WTC11 (cell line): Measurements from ENCODE around the gene CACNA1C. TPM values are rescaled to one million over a fixed set of nuclear protein-coding genes. Genes with fewer than 3 reads are reported as not detected.
"Not testable (repeated sequence)": the region's sequence is repeated elsewhere in the genome, so short reads cannot be mapped to it uniquely, and the experiment has no call there.

Experiments used
- ATAC-seq: fragments of 200-7000 bp; cut with Tn5 transposase; 2 replicates; pipeline ENCODE4 v1.10.0; 2021; ENCODE audit warnings: mild to moderate bottlenecking, moderate library complexity
- CTCF ChIA-PET: fragments of 300-600 bp; sonication (Branson Sonifier 250); formaldehyde crosslinking; loops from one replicate; lab custom pipeline; 2021; ENCODE audit warnings: antibody characterized with exemption; lab: Charles Lee
- POLR2A ChIA-PET: fragments of 350-600 bp; sonication (Branson Sonifier 250); formaldehyde crosslinking; loops from one replicate; lab custom pipeline; 2021; ENCODE audit warnings: antibody characterized with exemption; lab: Charles Lee
- DNase-seq: peaks from one replicate; pipeline ENCODE4 v3.0.0; 2021; ENCODE audit warnings: low spot score
- H3K27ac Mint-ChIP-seq: 2 replicates; pipeline ENCODE4 v1.8.0; 2021; ENCODE audit warnings: mixed read lengths
- H3K27me3 Mint-ChIP-seq: 2 replicates; pipeline ENCODE4 v1.8.0; 2021; ENCODE audit warnings: low read depth, mild to moderate bottlenecking, moderate library complexity, mixed read lengths
- H3K36me3 Mint-ChIP-seq: 2 replicates; pipeline ENCODE4 v1.8.0; 2021; ENCODE audit warnings: mixed read lengths
- H3K4me1 Mint-ChIP-seq: 2 replicates; pipeline ENCODE4 v1.8.0; 2022; ENCODE audit warnings: mixed read lengths
- H3K4me3 Mint-ChIP-seq: 2 replicates; pipeline ENCODE4 v1.8.0; 2021; ENCODE audit warnings: mild to moderate bottlenecking, moderate library complexity, mixed read lengths
- H3K9me3 Mint-ChIP-seq: 2 replicates; pipeline ENCODE4 v1.8.0; 2021; ENCODE audit warnings: mixed read lengths
- CBFB ChIP-seq: sonication (generic); formaldehyde crosslinking; IDR thresholded peaks from 2 replicates; pipeline ENCODE4 v1.8.1; 2022; ENCODE audit warnings: mild to moderate bottlenecking, low read depth, missing genetic modification reagents
- CREB1 ChIP-seq: sonication (generic); formaldehyde crosslinking; IDR thresholded peaks from 2 replicates; pipeline ENCODE4 v1.8.0; 2023; ENCODE audit warnings: mild to moderate bottlenecking, missing genetic modification reagents
- ELF4 ChIP-seq: sonication (generic); formaldehyde crosslinking; IDR thresholded peaks from 2 replicates; pipeline ENCODE4 v1.8.1; 2022; ENCODE audit warnings: low read depth, mild to moderate bottlenecking, moderate library complexity, missing genetic modification reagents
- EMX1 ChIP-seq: fragments of 250-450 bp; sonication (Bioruptor Pico); IDR thresholded peaks from 2 replicates; pipeline ENCODE4 v1.8.0; 2021; ENCODE audit warnings: mild to moderate bottlenecking
- ETV6 ChIP-seq: sonication (generic); formaldehyde crosslinking; IDR thresholded peaks from 2 replicates; pipeline ENCODE4 v1.8.1; 2022; ENCODE audit warnings: mild to moderate bottlenecking, missing genetic modification reagents
- FOXK1 ChIP-seq: sonication (generic); formaldehyde crosslinking; IDR thresholded peaks from 2 replicates; pipeline ENCODE4 v1.8.0; 2022; ENCODE audit warnings: mild to moderate bottlenecking, moderate library complexity, missing genetic modification reagents
- GABPB1 ChIP-seq: sonication (generic); formaldehyde crosslinking; IDR thresholded peaks from 2 replicates; pipeline ENCODE4 v1.8.1; 2023; ENCODE audit warnings: mild to moderate bottlenecking, missing genetic modification reagents
- NFE2L1 ChIP-seq: sonication (generic); formaldehyde crosslinking; IDR thresholded peaks from 2 replicates; pipeline ENCODE4 v1.8.1; 2023; ENCODE audit warnings: missing genetic modification reagents
- NR1H2 ChIP-seq: sonication (generic); formaldehyde crosslinking; IDR thresholded peaks from 2 replicates; pipeline ENCODE4 v1.9.0; 2021; ENCODE audit warnings: mild to moderate bottlenecking, moderate library complexity, missing genetic modification reagents
- NR2C2 ChIP-seq: sonication (generic); formaldehyde crosslinking; IDR thresholded peaks from 2 replicates; pipeline ENCODE4 v1.8.0; 2022; ENCODE audit warnings: mild to moderate bottlenecking, missing genetic modification reagents
- OVOL2 ChIP-seq: fragments of 250-450 bp; sonication (Bioruptor Pico); IDR thresholded peaks from 2 replicates; pipeline ENCODE4 v1.9.0; 2021; ENCODE audit warnings: mild to moderate bottlenecking, borderline replicate concordance
- SMAD4 ChIP-seq: sonication (generic); formaldehyde crosslinking; IDR thresholded peaks from 2 replicates; pipeline ENCODE4 v1.8.0; 2022; ENCODE audit warnings: mild to moderate bottlenecking, missing genetic modification reagents
- SP1 ChIP-seq: sonication (generic); formaldehyde crosslinking; conservative IDR thresholded peaks from 2 replicates; pipeline ENCODE4 v1.8.1; 2022; ENCODE audit warnings: missing genetic modification reagents
- TCF7 ChIP-seq: sonication (generic); formaldehyde crosslinking; IDR thresholded peaks from 2 replicates; pipeline ENCODE4 v1.8.0; 2022; ENCODE audit warnings: mild to moderate bottlenecking, low read depth, missing genetic modification reagents, moderate library complexity
- ZBTB21 ChIP-seq: sonication (generic); formaldehyde crosslinking; IDR thresholded peaks from 2 replicates; pipeline ENCODE4 v1.8.1; 2023; ENCODE audit warnings: mild to moderate bottlenecking, missing genetic modification reagents, borderline replicate concordance
- ZNF121 ChIP-seq: sonication (generic); formaldehyde crosslinking; IDR thresholded peaks from 2 replicates; pipeline ENCODE4 v1.8.0; 2023; ENCODE audit warnings: missing genetic modification reagents
- ZNF423 ChIP-seq: fragments of 250-450 bp; sonication (Bioruptor Pico); IDR thresholded peaks from 2 replicates; pipeline ENCODE4 v2.1.2; 2022; ENCODE audit warnings: mild to moderate bottlenecking, moderate library complexity
- total RNA-seq: library from RNA; stranded (reverse); gene quantifications from 3 replicates; pipeline ENCODE4 v1.2.3, GENCODE V29; 2021
- TF ChIP-seq, protein P1 (sequence below): fragments of 200-600 bp; IDR thresholded peaks from 2 replicates; pipeline ENCODE4 v1.8.0; 2022; ENCODE audit warnings: antibody characterized with exemption
- TF ChIP-seq, protein P2 (sequence below): sonication (generic); formaldehyde crosslinking; IDR thresholded peaks from 2 replicates; pipeline ENCODE4 v1.8.1; 2023; ENCODE audit warnings: mild to moderate bottlenecking, missing genetic modification reagents
- TF ChIP-seq, protein P3 (sequence below): sonication (generic); formaldehyde crosslinking; IDR thresholded peaks from 2 replicates; pipeline ENCODE4 v1.8.1; 2022; ENCODE audit warnings: mild to moderate bottlenecking, missing genetic modification reagents, moderate library complexity, borderline replicate concordance
- TF ChIP-seq, protein P4 (sequence below): sonication (generic); formaldehyde crosslinking; conservative IDR thresholded peaks from 2 replicates; pipeline ENCODE4 v1.8.1; 2022; ENCODE audit warnings: mild to moderate bottlenecking, missing genetic modification reagents
- TF ChIP-seq, protein P5 (sequence below): fragments of 250-450 bp; sonication (Bioruptor Pico); IDR thresholded peaks from 2 replicates; pipeline ENCODE4 v1.9.0; 2021; ENCODE audit warnings: moderate library complexity, mild to moderate bottlenecking, inconsistent platforms, borderline replicate concordance

The CACNA1C gene
- total RNA-seq, 1 experiment from 2014 or later = 1.7 TPM

DNA sequence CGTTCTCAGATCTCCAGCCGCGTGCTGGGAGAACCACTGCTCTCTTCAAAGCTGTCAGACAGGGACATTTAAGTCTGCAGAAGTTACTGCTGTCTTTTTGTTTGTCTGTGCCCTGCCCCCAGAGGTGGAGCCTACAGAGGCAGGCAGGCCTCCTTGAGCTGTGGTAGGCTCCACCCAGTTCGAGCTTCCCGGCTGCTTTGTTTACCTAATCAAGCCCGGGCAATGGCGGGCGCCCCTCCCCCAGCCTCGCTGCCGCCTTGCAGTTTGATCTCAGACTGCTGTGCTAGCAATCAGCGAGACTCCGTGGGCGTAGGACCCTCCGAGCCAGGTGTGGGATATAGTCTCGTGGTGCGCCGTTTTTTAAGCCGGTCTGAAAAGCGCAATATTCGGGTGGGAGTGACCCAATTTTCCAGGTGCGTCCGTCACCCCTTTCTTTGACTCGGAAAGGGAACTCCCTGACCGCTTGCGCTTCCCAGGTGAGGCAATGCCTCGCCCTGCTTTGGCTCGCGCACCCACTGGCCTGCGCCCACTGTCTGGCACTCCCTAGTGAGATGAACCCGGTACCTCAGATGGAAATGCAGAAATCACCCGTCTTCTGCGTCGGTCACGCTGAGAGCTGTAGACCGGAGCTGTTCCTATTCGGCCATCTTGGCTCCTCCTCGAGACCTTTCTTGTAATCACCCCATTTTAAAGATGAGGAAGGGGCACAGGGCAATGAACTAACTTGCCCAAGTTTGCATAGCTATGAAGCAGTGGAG lies 83.1 kb downstream of the CACNA1C start:
- H3K27ac Mint-ChIP-seq = peak overlapping the region; percentile 78
- CTCF ChIA-PET, DNase-seq: not testable (repeated sequence)

DNA sequence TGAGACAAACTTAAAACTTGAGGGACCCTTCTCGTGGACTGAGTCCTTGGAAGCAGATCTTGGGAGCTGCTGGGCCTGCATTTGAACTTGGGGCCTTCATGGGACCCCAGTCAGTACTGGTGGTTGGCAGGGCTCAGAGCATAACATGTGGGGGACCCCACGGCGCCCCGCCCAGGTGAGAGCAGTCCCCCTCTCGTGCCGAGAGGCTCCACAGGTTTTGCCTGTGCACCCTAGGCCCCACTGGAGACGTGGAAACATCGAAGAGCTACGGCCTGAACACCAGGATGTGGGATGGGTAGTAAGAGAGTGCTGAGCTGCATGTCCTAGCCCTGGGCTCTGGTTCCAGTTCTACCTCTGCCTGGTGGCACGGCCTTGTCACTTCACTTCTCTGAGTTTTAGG lies 84.1 kb downstream of the CACNA1C start:
- H3K36me3 Mint-ChIP-seq = no peaks in the 10 kb centered on the region
- no peak for ATAC-seq
- H3K9me3 Mint-ChIP-seq = no peaks in the 10 kb centered on the region
- TF ChIP-seq, protein P1, sequence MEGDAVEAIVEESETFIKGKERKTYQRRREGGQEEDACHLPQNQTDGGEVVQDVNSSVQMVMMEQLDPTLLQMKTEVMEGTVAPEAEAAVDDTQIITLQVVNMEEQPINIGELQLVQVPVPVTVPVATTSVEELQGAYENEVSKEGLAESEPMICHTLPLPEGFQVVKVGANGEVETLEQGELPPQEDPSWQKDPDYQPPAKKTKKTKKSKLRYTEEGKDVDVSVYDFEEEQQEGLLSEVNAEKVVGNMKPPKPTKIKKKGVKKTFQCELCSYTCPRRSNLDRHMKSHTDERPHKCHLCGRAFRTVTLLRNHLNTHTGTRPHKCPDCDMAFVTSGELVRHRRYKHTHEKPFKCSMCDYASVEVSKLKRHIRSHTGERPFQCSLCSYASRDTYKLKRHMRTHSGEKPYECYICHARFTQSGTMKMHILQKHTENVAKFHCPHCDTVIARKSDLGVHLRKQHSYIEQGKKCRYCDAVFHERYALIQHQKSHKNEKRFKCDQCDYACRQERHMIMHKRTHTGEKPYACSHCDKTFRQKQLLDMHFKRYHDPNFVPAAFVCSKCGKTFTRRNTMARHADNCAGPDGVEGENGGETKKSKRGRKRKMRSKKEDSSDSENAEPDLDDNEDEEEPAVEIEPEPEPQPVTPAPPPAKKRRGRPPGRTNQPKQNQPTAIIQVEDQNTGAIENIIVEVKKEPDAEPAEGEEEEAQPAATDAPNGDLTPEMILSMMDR = no peak
- no peak for TF ChIP-seq FOXK1 (CRISPR knock-in tag)
- no peak for TF ChIP-seq ELF4 (CRISPR knock-in tag)
- TF ChIP-seq NR2C2 = no peak
- TF ChIP-seq, protein P2, sequence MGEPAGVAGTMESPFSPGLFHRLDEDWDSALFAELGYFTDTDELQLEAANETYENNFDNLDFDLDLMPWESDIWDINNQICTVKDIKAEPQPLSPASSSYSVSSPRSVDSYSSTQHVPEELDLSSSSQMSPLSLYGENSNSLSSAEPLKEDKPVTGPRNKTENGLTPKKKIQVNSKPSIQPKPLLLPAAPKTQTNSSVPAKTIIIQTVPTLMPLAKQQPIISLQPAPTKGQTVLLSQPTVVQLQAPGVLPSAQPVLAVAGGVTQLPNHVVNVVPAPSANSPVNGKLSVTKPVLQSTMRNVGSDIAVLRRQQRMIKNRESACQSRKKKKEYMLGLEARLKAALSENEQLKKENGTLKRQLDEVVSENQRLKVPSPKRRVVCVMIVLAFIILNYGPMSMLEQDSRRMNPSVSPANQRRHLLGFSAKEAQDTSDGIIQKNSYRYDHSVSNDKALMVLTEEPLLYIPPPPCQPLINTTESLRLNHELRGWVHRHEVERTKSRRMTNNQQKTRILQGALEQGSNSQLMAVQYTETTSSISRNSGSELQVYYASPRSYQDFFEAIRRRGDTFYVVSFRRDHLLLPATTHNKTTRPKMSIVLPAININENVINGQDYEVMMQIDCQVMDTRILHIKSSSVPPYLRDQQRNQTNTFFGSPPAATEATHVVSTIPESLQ = no peak
- no peak for TF ChIP-seq GABPB1 (CRISPR knock-in tag)
- no peak for TF ChIP-seq CBFB (CRISPR knock-in tag)
- TF ChIP-seq OVOL2 (CRISPR knock-in tag) = no peak
- TF ChIP-seq, protein P3, sequence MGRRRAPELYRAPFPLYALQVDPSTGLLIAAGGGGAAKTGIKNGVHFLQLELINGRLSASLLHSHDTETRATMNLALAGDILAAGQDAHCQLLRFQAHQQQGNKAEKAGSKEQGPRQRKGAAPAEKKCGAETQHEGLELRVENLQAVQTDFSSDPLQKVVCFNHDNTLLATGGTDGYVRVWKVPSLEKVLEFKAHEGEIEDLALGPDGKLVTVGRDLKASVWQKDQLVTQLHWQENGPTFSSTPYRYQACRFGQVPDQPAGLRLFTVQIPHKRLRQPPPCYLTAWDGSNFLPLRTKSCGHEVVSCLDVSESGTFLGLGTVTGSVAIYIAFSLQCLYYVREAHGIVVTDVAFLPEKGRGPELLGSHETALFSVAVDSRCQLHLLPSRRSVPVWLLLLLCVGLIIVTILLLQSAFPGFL (CRISPR knock-in tag) = no peak
- H3K4me3 Mint-ChIP-seq = no peak overlapping the region
- no peaks in the 10 kb centered on the region; the same call in 1 of the 2 replicates for H3K27me3 Mint-ChIP-seq
- ChIA-PET CTCF (interaction anchor here (0.8 kb wide), 1 partner anchor 61 kb away, joined by 5 read pairs; no protein-coding TSS in a partner anchor), POLR2A (no interaction called here)
- DNase-seq = no peak
- peaks cover 10% of the 10 kb centered on the region for H3K4me1 Mint-ChIP-seq
- H3K27ac Mint-ChIP-seq = no peak overlapping the region

More for the DNA sequence above, 83.1 kb downstream of the CACNA1C start:
- H3K27me3 Mint-ChIP-seq, H3K9me3 Mint-ChIP-seq, ATAC-seq, H3K36me3 Mint-ChIP-seq, POLR2A ChIA-PET: not testable (repeated sequence)
- Mint-ChIP-seq H3K4me3 (peak overlapping the region; percentile 69), H3K4me1 (peaks cover 10% of the 10 kb centered on the region)

DNA sequence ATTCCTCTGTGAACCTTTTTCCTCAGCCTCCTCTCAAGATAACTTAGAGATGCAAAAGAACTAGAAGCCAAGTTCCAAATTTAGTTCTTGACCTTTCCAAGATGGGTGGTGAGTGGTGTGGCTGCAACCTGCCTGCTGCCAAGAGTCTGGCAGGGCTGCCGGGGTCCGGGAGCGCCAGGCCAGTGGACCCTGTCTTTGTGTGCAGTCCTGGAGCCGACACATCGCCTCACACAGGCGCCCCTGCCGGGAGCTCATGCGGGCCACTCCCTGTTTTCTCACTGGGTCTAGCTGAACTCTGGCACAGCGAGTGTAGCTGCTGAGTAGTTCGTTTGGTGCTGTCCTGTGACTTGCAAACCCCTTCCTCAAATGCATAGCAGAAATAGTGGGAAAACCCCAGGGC lies 84.9 kb downstream of the CACNA1C start:
- CTCF ChIA-PET = interaction anchor here (0.8 kb wide), 1 partner anchor 60 kb away, joined by 5 read pairs; no protein-coding TSS in a partner anchor
- H3K27ac Mint-ChIP-seq = 0 out of 2 replicates have a peak overlapping the region, but pooled peaks have one; percentile 30
- H3K4me1 Mint-ChIP-seq = peaks cover 10% of the 10 kb centered on the region
- H3K36me3 Mint-ChIP-seq = no peaks in the 10 kb centered on the region
- ATAC-seq (no peak; the same call in 1 of the 2 replicates), DNase-seq (no peak)
- H3K9me3 Mint-ChIP-seq = no peaks in the 10 kb centered on the region
- POLR2A ChIA-PET = no interaction called here
- H3K4me3 Mint-ChIP-seq = no peak overlapping the region
- no peaks in the 10 kb centered on the region; the same call in 1 of the 2 replicates for H3K27me3 Mint-ChIP-seq
- no peak for TF ChIP-seq SMAD4 (CRISPR knock-in tag)
- TF ChIP-seq ZBTB21 (CRISPR knock-in tag) = no peak
- TF ChIP-seq ZNF121 (CRISPR knock-in tag) = no peak
- no peak for TF ChIP-seq TCF7
- TF ChIP-seq NR2C2 = no peak
- TF ChIP-seq ZNF423 (CRISPR knock-in tag) = no peak
- TF ChIP-seq ETV6 (CRISPR knock-in tag) = no peak
- no peak for TF ChIP-seq NR1H2 (CRISPR knock-in tag)
- no peak for TF ChIP-seq GABPB1 (CRISPR knock-in tag)
- no peak for TF ChIP-seq EMX1 (CRISPR knock-in tag)
- no peak for TF ChIP-seq CREB1 (CRISPR knock-in tag)
- TF ChIP-seq, protein P4, sequence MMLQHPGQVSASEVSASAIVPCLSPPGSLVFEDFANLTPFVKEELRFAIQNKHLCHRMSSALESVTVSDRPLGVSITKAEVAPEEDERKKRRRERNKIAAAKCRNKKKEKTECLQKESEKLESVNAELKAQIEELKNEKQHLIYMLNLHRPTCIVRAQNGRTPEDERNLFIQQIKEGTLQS (CRISPR knock-in tag) = no peak
- no peak for TF ChIP-seq NFE2L1
- TF ChIP-seq, protein P3 (CRISPR knock-in tag) = no peak
- TF ChIP-seq, protein P5, sequence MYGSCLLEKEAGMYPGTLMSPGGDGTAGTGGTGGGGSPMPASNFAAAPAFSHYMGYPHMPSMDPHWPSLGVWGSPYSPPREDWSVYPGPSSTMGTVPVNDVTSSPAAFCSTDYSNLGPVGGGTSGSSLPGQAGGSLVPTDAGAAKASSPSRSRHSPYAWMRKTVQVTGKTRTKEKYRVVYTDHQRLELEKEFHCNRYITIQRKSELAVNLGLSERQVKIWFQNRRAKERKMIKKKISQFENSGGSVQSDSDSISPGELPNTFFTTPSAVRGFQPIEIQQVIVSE (CRISPR knock-in tag) = no peak
- no peak for TF ChIP-seq SP1 (CRISPR knock-in tag)
